ENCODE data around the gene SGSM2. TPM values are rescaled to one million over a fixed set of nuclear protein-coding genes. Genes with fewer than 3 reads are reported as not detected.

Gene SGSM2
- total RNA-seq, 1 experiment from 2014 or later = 65.6 TPM

DNA sequence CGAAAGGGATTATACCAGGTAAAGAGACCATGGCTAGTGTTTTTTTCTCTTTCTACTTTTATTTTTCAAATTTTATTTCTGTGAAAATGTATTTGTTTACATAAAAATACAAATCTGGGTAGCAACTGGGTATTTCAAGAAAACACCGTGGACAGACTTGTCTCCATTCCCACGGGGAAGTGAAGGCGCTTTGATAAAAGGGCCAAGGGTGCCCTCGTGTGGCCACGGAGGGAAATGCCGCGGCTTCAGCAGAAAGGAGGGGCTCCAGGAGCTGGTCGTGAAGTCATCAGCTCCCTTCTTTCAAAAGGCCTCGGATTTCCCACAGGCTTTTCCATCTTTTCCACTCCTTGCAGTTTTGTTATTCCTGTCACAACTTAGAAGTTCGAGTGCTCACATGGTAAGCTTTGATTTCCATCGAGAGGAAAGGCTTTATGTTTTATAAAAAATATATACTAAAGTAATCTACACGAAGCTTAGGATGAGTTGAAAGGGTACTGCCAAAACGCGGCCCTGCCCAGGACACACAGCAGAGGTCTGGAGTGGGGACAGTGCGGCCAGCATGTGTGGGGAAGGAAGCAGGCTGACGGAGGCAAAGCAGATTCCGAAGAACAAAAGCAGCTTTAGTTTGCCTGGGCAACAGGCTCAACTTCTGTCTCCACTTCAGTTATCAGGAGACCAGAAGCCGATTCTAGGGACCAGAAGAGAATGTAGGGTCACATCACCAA lies 78.9 kb downstream of the SGSM2 start:
- TF ChIP-seq CTCF (IDR thresholded peaks at IDR 0.05; ENCODE audit: insufficient read depth in 1 of 2, low read depth in 1 of 2, low read length in 1 of 2, severe bottlenecking in 1 of 2, unreplicated experiment in 1 of 2) = peak; percentile 97 to 98
- H3K9me3 Mint-ChIP-seq (ENCODE audit: unreplicated experiment) = no peaks in the 10 kb centered on the region
- DNase-seq = peak; percentile 85 to 92
- no peak overlapping the region for H3K27ac Mint-ChIP-seq (ENCODE audit: unreplicated experiment)
- H3K4me1 Mint-ChIP-seq (ENCODE audit: low read depth, unreplicated experiment) = no peaks in the 10 kb centered on the region
- no peak overlapping the region for H3K4me3 ChIP-seq (ENCODE audit: low read depth, low read length)
- H3K4me1 ChIP-seq = no peaks in the 10 kb centered on the region
- POLR2A ChIA-PET = interaction anchor here (0.6 to 1.5 kb wide), 3 partner anchors 17 to 95 kb away, joined by 4 to 18 read pairs (median 11); partner anchors contain the start of gene METTL16
- H3K27me3 ChIP-seq (replicated peaks; ENCODE audit: control insufficient read depth, insufficient read depth, low read length) = no peaks in the 10 kb centered on the region
- no peak overlapping the region for H3K4me3 Mint-ChIP-seq (ENCODE audit: unreplicated experiment)
- no peaks in the 10 kb centered on the region for H3K27me3 Mint-ChIP-seq (ENCODE audit: insufficient read depth, unreplicated experiment)
- intact Hi-C loops (cut with micrococcal nuclease; ENCODE audit: unreplicated experiment) = loop anchor here (1.0 to 2.0 kb wide), 2 partner anchors 15 to 34 kb away; partner anchors contain the start of gene MNT
- CTCF ChIA-PET = interaction anchor here (0.5 to 3.1 kb wide), 27 partner anchors 9 to 366 kb away, joined by 3 to 213 read pairs (median 4); partner anchors contain the start of genes HIC1, SMG6 and SRR
- H3K36me3 ChIP-seq (ENCODE audit: control insufficient read depth, insufficient read depth, low read length) = peaks cover 4% of the 10 kb centered on the region
- no peaks in the 10 kb centered on the region for H3K9me3 ChIP-seq
- BruUV-seq (replicated peaks) = no TSS peak
- H3K36me3 Mint-ChIP-seq (ENCODE audit: insufficient read depth, unreplicated experiment) = peaks cover 78% of the 10 kb centered on the region

DNA sequence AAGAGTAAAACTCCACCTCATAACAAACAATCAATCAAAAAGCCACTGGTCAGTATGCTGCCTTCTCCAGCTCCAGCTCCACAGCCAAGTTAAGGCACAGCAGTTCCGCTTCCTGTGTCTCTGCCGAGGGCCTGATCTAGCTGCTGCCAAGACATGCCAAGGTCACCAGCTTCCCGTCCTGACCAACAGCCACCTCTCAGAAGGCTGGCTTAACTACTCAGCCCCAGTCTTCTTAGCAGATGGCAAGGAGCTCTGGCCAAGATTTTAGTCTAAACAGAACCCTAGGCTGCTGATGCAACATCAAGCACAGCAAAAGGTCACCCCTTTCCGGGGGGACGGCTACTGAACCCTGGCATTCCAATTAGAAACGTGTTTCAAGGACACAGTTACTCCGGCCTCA lies 81.3 kb downstream of the SGSM2 start:
- H3K9me3 Mint-ChIP-seq (ENCODE audit: unreplicated experiment) = no peaks in the 10 kb centered on the region
- H3K36me3 ChIP-seq (ENCODE audit: control insufficient read depth, insufficient read depth, low read length) = peaks cover 4% of the 10 kb centered on the region
- H3K4me1 ChIP-seq = no peaks in the 10 kb centered on the region
- no TSS peak for BruUV-seq (replicated peaks)
- ChIA-PET POLR2A (interaction anchor here (0.9 kb wide), 1 partner anchor 25 kb away, joined by 5 read pairs; no protein-coding TSS in a partner anchor), CTCF (interaction anchor here (1.0 to 1.4 kb wide), 2 partner anchors 36 to 39 kb away, joined by 3 to 7 read pairs; no protein-coding TSS in a partner anchor)
- intact Hi-C loops (cut with micrococcal nuclease; ENCODE audit: unreplicated experiment) = no loop called here
- H3K4me3 Mint-ChIP-seq (ENCODE audit: unreplicated experiment) = no peak overlapping the region
- no peak overlapping the region for H3K4me3 ChIP-seq (ENCODE audit: low read depth, low read length)
- H3K27ac Mint-ChIP-seq (ENCODE audit: unreplicated experiment) = no peak overlapping the region
- no peaks in the 10 kb centered on the region for H3K27me3 ChIP-seq (replicated peaks; ENCODE audit: control insufficient read depth, insufficient read depth, low read length)
- H3K27me3 Mint-ChIP-seq (ENCODE audit: insufficient read depth, unreplicated experiment) = no peaks in the 10 kb centered on the region
- no peaks in the 10 kb centered on the region for H3K4me1 Mint-ChIP-seq (ENCODE audit: low read depth, unreplicated experiment)
- no peak for TF ChIP-seq CTCF (IDR thresholded peaks at IDR 0.05; ENCODE audit: insufficient read depth in 1 of 2, low read depth in 1 of 2, low read length in 1 of 2, severe bottlenecking in 1 of 2, unreplicated experiment in 1 of 2)
- H3K9me3 ChIP-seq = no peaks in the 10 kb centered on the region
- peaks cover 85% of the 10 kb centered on the region for H3K36me3 Mint-ChIP-seq (ENCODE audit: insufficient read depth, unreplicated experiment)
- no peak for DNase-seq

GRCh38 chr17:2419486-2419885 lies 82.2 kb downstream of the SGSM2 start:
- Histone ChIP-seq H3K36me3 (ENCODE audit: control insufficient read depth, insufficient read depth, low read length) (peaks cover 4% of the 10 kb centered on the region), H3K4me3 (ENCODE audit: low read depth, low read length) (no peak overlapping the region), H3K4me1 (no peaks in the 10 kb centered on the region), H3K27me3 (replicated peaks; ENCODE audit: control insufficient read depth, insufficient read depth, low read length) (no peaks in the 10 kb centered on the region), H3K9me3 (no peaks in the 10 kb centered on the region)
- ChIA-PET CTCF (interaction anchor here (0.6 to 1.4 kb wide), 2 partner anchors 37 to 366 kb away, joined by 7 read pairs; no protein-coding TSS in a partner anchor), POLR2A (interaction anchor here (0.9 kb wide), 1 partner anchor 25 kb away, joined by 5 read pairs; no protein-coding TSS in a partner anchor)
- Mint-ChIP-seq H3K36me3 (ENCODE audit: insufficient read depth, unreplicated experiment) (peaks cover 79% of the 10 kb centered on the region), H3K27ac (ENCODE audit: unreplicated experiment) (no peak overlapping the region), H3K27me3 (ENCODE audit: insufficient read depth, unreplicated experiment) (no peaks in the 10 kb centered on the region), H3K9me3 (ENCODE audit: unreplicated experiment) (no peaks in the 10 kb centered on the region), H3K4me3 (ENCODE audit: unreplicated experiment) (no peak overlapping the region), H3K4me1 (ENCODE audit: low read depth, unreplicated experiment) (no peaks in the 10 kb centered on the region)
- BruUV-seq (replicated peaks) = no TSS peak
- DNase-seq = no peak
- no peak for TF ChIP-seq CTCF (IDR thresholded peaks at IDR 0.05; ENCODE audit: insufficient read depth in 1 of 2, low read depth in 1 of 2, low read length in 1 of 2, severe bottlenecking in 1 of 2, unreplicated experiment in 1 of 2)
- intact Hi-C loops (cut with micrococcal nuclease; ENCODE audit: unreplicated experiment) = no loop called here
